HG03139 (cell line): ENCODE measurements around the gene SPATA13.

Experiments
- ATAC-seq: cut with Tn5 transposase; IDR thresholded peaks from one replicate; pipeline ENCODE4 v1.9.1; 2021; ENCODE audit not compliant: unreplicated experiment

Gene SPATA13

GRCh38 chr13:24276306-24276705, 115.8 kb downstream of the SPATA13 start:
- no peak for ATAC-seq

DNA sequence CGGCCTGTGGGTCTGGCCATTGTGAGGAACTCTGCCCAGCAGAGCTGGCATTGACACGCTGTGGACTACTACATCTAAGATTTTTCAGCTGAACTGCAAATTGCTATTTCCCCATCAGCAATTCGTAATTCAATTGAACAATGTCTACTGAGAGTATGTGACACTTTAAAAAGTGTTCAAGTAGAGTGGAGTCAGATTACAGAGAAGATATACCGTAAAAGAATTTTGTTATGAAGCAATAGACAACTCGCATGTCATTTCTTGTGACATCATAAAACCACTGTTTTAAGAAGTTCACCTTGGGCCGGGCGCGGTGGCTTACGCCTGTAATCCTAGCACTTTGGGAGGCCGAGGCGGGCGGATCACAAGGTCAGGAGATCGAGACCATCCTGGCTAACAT, 116.3 kb downstream of the SPATA13 start:
- no peak for ATAC-seq

DNA sequence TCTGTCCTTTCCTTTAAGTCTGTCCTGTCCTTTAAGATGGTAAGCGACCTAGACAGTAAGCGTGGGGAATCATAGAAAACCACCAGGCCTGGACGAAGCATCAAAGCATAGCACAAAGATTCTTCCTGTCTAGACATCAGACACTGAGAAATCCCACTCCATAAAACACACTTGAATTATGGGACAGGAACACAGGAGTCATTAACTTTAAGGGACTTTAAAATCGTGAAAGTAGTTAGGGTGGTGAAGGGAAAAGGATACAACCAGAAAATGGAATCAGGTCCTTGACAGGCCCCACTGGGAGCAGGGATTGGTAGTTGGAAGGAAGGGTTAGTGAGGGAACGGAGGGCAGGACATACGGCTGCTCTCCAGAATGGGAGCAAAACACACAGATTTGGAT, 117.2 kb downstream of the SPATA13 start:
- no peak for ATAC-seq

DNA sequence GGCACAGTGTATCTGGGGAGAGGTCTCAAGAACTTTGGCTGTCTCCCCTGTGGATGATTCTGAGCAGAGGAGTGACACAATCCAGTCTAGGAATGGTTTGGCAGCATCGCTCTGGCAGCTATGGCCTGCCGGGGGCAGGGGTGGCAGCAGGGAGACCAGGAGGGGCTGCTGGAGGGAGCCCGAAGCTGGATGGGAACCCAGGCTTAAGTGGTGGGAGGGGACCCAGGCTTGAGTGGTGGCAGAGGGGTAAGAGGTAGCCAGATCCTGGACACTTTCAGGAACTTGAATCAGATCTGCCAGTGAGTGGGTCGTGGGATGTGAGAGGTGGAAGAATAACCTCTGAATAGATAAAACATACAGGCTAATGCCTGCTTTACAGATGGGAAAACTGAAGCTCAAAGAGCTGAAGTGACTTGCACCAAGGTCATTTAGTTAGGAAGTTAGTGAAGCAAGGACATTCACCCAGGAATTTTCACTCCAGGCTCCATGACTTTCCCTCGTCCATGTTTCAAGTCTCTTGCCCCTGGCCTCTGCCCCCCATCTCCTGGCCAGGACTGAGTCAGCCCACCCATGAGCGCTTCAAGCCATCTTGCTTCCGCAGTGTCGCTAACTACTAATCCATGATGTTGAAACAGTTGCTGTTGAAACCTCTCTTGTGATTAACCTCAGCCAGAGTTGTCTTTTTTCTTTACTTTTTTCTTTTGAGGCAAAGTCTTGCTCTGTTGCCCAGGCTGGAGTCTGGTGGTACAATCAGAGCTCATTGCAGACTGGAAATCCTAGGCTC, 119.0 kb downstream of the SPATA13 start:
- no peak for ATAC-seq

DNA sequence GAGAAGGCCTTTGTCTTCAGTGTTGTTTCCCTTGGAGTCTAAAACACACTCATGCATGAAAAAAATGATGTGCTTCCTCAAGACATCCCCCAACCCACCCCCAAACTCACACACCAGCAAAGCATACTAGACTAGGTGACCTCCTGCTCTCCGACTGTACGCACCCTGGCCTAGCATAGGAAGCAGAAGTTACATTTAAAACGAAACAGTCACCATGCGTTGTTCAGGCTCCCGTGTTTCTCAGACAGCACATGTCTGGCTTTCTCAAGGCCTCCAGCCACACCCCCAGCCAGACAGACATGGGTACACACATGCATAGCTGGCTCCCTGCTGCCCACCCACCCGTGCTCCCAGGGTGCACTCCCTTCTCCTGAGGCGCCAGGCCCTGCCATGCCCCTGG, 120.2 kb downstream of the SPATA13 start:
- no peak for ATAC-seq

DNA sequence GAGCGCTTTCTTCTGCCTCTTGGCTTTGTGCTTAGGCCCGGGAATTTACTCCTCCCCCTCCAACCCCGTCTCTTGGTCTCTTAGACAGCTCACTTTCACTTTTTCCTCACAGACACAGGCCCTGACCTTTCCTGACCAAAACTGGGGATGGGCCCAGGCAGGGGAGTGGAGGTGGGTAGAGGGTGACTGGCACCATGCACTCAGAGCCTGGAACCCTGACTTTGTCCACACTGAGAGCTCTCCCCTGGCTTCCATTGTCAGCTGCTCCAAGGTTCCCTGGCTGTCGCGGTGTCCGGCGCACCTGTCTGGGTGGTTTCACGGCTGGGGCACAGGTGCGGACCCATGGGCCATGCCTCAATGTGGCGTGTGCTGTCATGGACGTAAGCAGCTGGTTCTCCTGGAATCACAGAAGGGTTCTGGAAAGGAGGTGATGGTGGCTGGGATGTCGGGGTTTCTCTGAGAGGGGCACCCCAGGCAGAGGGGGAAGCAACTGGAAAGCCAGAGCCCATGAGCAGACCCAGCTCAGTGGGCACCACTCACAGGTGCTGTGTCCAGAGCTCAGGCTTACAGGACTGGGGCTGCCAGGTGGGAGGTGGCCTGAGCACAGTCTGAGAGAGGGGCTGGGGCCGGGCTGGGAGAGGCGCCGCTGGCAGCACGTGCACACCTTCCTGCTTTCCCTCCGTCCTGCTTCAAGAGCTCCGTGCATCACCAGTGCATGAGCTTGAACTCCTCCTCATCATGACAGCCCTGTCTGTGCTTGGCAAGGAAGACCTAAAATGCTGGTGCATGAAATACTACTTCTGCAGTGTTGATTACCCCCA, 120.9 kb downstream of the SPATA13 start:
- ATAC-seq: no peak

DNA sequence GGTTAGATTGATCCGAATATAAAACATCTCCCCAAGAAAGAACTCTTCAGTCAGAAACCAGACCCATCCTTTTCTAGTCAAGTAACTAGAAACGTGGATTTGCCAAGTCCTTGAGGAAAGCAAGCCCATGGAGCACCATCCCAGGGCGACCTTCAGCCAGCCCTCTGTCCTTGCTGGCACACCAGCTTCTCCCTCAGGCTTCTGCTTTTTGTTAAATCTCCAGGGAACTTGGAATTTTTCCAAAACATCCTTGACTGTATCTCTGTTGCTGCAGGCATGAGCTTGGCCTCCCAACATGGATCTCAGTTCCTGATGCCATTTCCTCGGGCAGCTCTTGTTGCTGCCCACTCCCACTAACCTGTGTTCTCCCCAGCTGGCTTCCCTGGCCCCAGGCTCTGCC, 121.7 kb downstream of the SPATA13 start:
- ATAC-seq: no peak

- ATAC-seq: no peak
These were observed 124.5 kb downstream of the SPATA13 start for GRCh38 chr13:24284889-24285565.

DNA sequence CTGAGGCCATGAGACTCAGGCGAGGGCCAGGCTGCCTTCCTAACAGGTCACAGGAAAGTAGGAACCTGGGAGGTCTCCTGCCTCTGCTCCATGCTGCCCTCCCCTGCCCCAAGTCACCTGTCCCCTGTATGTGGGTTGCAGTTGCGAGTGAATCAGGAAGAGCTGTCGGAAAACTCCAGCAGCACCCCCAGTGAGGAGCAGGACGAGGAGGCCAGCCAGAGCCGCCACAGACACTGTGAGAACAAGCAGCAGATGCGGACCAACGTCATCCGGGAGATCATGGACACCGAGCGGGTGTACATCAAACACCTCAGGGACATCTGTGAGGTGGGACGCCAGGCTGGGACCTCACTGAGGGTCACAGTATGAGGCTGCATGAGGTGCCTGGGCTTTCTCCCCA, 126.1 kb downstream of the SPATA13 start:
- no peak for ATAC-seq

DNA sequence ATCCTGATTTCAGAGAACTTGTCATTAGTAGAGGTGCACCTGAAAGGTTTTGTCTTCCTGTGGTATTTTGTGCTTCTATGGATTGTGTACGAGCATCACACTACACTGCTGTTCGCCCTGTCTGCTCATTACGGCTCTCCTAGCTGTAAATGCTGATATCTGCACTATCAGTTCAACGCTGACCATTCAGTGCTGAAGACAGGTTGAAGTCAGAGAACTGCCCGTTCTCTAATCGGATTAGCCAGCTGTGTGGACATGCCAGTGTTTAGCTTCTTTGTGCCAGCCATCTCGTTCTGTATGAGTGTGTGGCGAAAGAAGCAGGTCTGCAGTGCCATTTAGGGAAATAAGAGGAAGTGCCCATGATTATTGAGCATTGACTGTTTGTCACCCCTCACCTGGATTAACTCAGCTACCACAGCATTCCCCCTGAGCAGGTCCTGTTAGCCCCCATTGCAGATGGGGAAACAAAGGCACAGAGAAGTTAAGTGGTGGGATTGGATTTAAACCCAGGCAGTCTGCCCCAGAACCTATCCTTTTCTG, 127.3 kb downstream of the SPATA13 start:
- ATAC-seq: no peak

- no peak for ATAC-seq
These were observed 128.3 kb downstream of the SPATA13 start for GRCh38 chr13:24288870-24289269.

DNA sequence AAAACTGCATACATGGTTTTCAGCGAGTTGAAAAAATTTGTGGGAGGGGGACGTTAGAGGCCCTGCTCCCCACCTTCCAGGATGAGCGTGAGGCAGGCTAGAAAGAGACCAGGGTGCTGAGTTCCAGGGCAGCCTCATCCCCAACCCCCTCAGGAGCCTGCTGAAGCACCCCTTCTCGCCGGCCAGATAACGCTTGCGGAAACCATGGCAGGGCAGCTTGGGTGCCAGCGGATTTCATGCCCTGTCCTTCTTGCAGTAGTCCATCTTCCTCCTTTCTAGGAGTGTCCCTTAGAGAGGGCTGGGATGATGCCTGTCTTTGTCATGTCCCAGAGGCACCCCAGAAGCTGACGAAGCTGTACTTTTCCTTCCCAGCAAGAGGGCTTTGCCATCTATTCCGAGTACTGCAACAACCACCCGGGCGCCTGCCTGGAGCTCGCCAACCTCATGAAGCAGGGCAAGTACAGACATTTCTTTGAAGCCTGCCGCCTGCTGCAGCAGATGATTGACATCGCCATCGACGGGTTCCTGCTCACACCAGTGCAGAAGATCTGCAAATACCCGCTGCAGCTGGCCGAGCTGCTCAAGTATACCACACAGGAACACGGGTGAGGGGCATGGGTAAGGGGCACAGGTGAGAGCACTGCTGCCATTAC, 129.9 kb downstream of the SPATA13 start:
- no peak for ATAC-seq

DNA sequence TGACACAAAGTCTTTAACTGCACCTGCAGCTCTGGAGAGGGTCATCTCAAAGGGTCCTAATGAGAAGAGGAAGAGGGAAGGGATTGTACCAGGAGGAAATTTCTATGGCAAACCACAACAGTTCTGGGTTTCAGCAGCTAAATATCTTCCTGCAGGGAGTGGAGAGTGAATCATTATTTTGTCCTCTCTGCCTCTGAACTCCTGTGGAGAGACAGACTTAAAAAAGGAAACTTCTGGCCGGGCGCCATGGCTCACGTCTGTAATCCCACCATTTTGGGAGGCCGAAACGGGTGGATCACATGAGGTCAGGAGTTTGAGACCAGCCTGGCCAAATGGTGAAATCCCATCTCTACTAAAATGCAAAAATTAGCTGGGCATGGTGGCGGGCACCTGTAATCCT, 132.0 kb downstream of the SPATA13 start:
- ATAC-seq: no peak

GRCh38 chr13:24293746-24294145, 133.2 kb downstream of the SPATA13 start:
- no peak for ATAC-seq

DNA sequence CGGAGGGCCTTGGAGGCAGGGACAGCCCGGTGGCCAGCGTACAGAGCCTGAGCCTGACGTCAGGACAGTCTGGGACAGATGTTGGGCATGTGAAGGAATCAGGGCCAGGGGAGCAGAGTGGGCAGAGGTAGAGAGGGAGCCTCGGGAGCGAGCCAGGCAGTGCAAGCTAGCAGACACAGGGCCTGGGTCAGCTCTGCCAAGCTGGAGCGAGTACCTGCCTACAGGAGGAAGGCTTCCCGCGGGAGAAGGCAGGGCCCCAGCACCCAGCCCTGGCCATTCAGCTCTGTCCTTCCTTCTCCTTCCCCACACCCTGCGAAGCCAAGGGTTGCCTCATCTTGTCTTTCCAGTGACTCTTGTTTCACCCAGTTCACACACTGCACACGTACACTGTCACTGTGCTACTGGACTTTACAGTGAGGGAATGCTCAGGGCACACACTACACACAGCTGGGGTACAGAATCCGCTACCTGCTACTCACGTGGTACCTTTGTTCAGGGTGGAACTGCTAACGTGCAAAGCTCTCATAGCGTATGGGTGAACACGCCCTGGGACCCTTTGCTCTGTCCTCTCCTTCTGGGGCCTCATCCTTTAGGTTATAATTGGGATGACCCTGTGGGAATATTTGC, 139.1 kb downstream of the SPATA13 start:
- no peak for ATAC-seq

- no peak for ATAC-seq
These were observed 140.9 kb downstream of the SPATA13 start for GRCh38 chr13:24301434-24301833.

GRCh38 chr13:24301911-24302310, 141.4 kb downstream of the SPATA13 start:
- ATAC-seq: no peak

DNA sequence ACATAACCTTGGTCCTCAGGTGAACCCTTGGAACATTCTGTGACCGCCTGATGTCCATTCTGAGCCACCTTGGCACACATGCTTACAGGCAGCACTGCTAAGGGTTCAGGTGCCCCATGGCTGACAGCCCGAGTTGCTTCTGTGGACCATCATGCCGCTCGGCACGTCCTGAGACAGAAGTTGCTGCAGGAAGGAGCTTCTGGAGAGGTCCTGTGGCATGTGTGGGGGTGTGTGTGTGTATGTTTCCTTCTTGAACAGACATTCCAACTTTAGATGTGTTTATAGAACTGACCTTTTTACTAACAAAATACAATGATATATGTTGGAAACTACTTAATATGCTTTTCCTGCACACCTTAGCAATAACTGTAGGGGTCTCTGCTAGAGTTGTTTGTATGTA, 144.1 kb downstream of the SPATA13 start:
- ATAC-seq: no peak

DNA sequence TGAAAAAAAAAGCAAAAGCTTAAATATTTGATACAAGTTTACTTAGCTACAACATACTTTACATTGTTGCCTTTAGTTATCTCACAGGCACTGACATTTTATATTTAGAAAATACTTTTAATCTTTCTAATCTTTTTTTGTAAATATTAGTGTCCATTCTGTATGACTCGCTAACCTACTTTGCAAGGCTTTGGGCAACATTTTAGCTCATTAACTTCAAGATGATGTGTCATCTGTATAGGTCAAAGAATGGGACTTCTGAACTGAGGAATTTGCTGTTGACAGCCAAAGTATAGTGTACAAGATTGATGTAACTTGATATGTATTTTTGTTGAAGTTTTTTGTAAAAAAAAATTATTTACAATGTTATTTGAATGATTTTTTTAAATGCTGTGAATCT, 146.1 kb downstream of the SPATA13 start:
- ATAC-seq: no peak

DNA sequence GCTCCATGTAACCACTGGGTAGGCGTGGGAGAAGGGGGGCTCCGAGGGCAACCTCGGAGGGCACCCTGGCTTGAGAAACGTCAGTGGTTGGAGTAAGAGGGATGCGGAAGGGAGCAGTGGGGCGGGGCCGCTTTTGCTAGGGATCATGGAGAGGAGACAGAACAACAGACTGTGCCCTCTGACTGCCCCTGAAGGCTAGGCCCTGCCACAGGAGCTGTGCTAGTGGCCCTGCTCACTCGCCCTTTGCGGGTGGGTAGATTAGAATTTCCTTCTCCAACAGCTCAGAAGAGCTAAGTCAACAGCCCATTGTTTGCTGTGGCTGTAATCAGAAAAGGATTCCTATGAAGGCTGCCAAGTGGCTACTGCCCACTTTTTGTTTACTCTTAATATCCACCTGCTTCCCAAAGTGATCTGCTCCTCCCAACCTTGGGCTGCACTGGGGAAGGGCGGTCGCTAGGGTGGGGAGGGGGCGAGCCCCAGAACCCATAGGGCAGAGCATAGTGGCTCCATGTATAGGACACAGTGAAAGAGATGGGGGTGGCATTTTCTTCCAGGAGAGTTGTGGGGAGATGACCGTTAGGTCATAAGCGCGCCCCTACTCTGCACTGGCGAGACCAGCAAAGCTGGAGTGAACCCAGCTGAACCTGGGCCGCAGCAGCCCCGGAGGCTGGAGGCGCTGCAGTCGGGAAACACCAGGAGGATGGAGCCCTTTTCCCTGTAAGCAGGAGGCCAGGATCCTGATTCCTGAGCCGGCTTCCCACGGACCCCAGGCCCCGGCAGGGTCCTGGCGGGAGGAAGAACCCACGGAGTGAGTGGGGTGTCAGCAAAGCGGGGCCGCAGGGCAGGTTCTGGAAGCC, 146.9 kb downstream of the SPATA13 start:
- no peak for ATAC-seq
